Prostate gland (tissue), 2 donors: ENCODE measurements around the gene GPATCH4.

Experiments used
- POLR2A ChIP-seq: fragments of 450-650 bp; IDR thresholded peaks from one replicate; pipeline ENCODE4 v1.6.1; 2016; ENCODE audit warnings: antibody characterized with exemption, mild to moderate bottlenecking
- TF ChIP-seq, protein P1 (sequence below), 4 experiments: fragments of 200-600 bp in 2 of 4; fragments of 450-650 bp in 2 of 4; sonication (generic) in 2 of 4; IDR thresholded peaks; 1 replicate in 3 of 4; 2 replicates in 1 of 4; pipeline ENCODE4 v1.5.1; 2016 to 2019; ENCODE audit warnings: antibody characterized with exemption in 4 of 4, mild to moderate bottlenecking in 2 of 4, moderate library complexity in 2 of 4

DNA sequence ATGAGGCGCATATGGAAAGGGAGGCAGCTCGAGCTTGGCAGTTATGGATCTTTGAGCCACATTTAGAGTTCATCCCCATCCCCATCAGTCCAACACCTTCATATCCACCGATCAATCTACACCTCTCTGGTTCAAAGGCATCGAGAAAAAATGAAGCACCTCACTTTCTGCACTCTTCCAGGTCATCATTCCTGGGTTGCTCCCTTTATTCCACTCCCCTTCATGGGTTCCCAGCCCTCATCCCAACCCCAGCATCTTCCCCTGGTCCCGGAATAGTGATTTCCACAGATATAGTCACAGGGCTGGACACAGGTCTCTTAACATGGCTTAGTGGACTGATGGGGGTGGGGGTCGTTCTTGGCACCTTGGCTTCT is 18.3 kb upstream of the GPATCH4 start:
- no peak for TF ChIP-seq POLR2A
- TF ChIP-seq, protein P1, sequence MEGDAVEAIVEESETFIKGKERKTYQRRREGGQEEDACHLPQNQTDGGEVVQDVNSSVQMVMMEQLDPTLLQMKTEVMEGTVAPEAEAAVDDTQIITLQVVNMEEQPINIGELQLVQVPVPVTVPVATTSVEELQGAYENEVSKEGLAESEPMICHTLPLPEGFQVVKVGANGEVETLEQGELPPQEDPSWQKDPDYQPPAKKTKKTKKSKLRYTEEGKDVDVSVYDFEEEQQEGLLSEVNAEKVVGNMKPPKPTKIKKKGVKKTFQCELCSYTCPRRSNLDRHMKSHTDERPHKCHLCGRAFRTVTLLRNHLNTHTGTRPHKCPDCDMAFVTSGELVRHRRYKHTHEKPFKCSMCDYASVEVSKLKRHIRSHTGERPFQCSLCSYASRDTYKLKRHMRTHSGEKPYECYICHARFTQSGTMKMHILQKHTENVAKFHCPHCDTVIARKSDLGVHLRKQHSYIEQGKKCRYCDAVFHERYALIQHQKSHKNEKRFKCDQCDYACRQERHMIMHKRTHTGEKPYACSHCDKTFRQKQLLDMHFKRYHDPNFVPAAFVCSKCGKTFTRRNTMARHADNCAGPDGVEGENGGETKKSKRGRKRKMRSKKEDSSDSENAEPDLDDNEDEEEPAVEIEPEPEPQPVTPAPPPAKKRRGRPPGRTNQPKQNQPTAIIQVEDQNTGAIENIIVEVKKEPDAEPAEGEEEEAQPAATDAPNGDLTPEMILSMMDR (IDR thresholded peaks at IDR 0.05): no peak
